SHP77 (cell line): ENCODE data around the gene DENND1A.
"Not testable (repeated sequence)": the region's sequence is repeated elsewhere in the genome, so short reads cannot be mapped to it uniquely, and the experiment has no call there.

ENCODE experiments used
- DNase-seq, 2 experiments: peaks; one replicate each; lab custom pipeline; 2025; lab: John Stamatoyannopoulos, UW

Gene DENND1A

GRCh38 chr9:123923377-123923776 is 6.5 kb downstream of the DENND1A start:
- DNase-seq = no peak

- no peak for DNase-seq
Measured at GRCh38 chr9:123922911-123923310, 7.0 kb downstream of the DENND1A start.

GRCh38 chr9:123922431-123922830 is 7.5 kb downstream of the DENND1A start:
- no peak for DNase-seq

GRCh38 chr9:123914517-123915196 is 15.3 kb downstream of the DENND1A start:
- no peak for DNase-seq

GRCh38 chr9:123912167-123912897 is 17.6 kb downstream of the DENND1A start:
- no peak for DNase-seq

- no peak for DNase-seq
Measured at GRCh38 chr9:123911024-123911423, 18.9 kb downstream of the DENND1A start.

GRCh38 chr9:123909192-123909591 is 20.7 kb downstream of the DENND1A start:
- not testable (repeated sequence) for DNase-seq

- not testable (repeated sequence) for DNase-seq
Measured at GRCh38 chr9:123903550-123903949, 26.4 kb downstream of the DENND1A start.

- DNase-seq = no peak
Measured at GRCh38 chr9:123894822-123895221, 35.1 kb downstream of the DENND1A start.

- DNase-seq = no peak
Measured at GRCh38 chr9:123893831-123894460, 36.0 kb downstream of the DENND1A start.

GRCh38 chr9:123893115-123893514 is 36.8 kb downstream of the DENND1A start:
- no peak for DNase-seq

- DNase-seq = no peak
Measured at GRCh38 chr9:123887837-123888236, 42.1 kb downstream of the DENND1A start.

- DNase-seq = not testable (repeated sequence)
Measured at GRCh38 chr9:123885834-123886233, 44.1 kb downstream of the DENND1A start.

- DNase-seq = no peak
Measured at GRCh38 chr9:123883634-123884033, 46.3 kb downstream of the DENND1A start.

GRCh38 chr9:123881604-123882003 is 48.3 kb downstream of the DENND1A start:
- no peak for DNase-seq

GRCh38 chr9:123880420-123880819 is 49.5 kb downstream of the DENND1A start:
- DNase-seq = no peak

- no peak for DNase-seq
Measured at GRCh38 chr9:123876750-123877149, 53.2 kb downstream of the DENND1A start.

GRCh38 chr9:123872710-123873109 is 57.2 kb downstream of the DENND1A start:
- no peak for DNase-seq

- DNase-seq = no peak
Measured at GRCh38 chr9:123871781-123872180, 58.1 kb downstream of the DENND1A start.

- no peak for DNase-seq
Measured at GRCh38 chr9:123868002-123868401, 61.9 kb downstream of the DENND1A start.

- DNase-seq = no peak
Measured at GRCh38 chr9:123867034-123867433, 62.9 kb downstream of the DENND1A start.

GRCh38 chr9:123866497-123866896 is 63.4 kb downstream of the DENND1A start:
- no peak for DNase-seq
